8988T (cell line): ENCODE results near the gene FAM227A.
"Not testable (repeated sequence)": the region's sequence is repeated elsewhere in the genome, so short reads cannot be mapped to it uniquely, and the experiment has no call there.

Experiments
- DNase-seq: peaks from one replicate; pipeline ENCODE4 v3.0.0; 2011

Gene FAM227A

DNA sequence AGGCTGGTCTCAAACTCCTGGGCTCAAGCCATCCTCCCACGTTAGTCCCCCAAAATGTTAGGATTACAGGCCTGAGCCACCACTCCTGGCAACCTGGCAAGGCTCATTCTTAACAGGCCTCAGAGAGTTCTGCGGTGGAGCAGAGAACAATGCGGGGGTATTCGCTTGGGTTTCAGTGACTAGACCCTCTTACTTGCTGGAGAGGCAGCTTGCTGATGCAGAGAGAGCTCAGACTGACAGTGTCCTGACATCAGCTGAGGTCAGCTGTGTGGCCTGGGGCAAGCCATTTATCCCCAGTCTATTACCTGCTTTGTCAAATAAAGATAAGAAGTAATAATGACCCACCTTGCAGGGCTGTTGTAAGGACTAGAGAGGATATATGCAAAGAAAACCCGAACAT is 46.0 kb downstream of the FAM227A start:
- no peak for DNase-seq

- no peak for DNase-seq
These were observed 47.0 kb downstream of the FAM227A start for GRCh38 chr22:38608992-38609750.

DNA sequence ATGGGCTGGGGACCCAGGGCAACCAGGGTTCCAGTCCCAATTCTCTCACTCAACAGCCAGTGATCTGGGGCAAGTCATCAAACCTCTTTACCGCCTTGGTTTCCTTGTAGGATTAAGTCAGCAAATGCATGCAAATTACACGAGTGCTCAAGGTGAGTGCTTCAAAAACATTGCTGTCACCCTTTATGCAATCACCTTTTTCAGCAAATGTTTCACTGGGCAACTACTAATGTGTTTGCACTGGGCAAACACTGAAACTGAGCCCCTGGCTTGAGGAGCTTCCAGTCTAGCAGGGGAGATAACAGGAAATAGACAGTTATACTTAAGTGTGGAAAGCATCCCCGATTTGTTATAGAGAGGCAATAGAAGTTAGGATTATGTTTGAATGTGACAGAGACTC is 48.5 kb downstream of the FAM227A start:
- DNase-seq, result no peak

DNA sequence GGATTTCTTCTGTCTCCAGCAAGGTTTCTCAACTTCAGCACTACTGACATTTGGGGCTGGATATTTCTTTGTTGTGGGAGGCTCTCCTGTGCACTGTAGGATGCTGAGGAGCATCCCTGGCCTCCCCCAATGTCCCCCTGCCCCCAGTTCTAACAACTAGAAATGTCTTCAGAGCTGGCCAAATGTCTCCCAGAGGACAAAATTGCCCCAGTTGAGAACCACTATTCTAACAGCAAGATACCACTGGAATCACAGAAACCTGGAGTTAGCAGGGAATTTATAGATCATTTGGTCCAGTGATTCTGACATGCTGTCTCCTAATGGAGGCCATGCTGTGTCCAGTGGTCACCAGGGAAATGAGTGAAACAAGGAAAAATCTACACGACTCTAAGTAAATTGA is 54.0 kb downstream of the FAM227A start:
- no peak for DNase-seq

GRCh38 chr22:38601221-38601764 is 54.9 kb downstream of the FAM227A start:
- DNase-seq, result no peak

DNA sequence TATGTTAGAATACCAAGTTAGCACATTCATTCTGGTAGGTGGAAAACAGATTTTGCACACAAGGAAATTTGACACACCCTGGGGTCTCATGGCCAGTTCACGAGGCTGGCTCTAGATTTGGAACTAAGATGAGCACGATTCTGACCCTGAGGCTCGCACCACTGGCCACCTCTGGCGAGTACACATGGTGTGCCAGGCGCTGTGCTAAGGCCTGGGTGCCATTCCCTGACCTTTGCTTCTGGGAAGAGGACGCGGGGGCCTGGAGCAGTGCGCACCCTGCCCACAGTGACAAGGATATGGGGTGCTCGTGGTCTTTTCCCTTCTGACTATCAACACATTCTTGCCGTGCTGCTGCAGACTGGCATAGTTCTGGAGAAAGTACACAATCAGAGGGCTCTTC is 56.7 kb downstream of the FAM227A start:
- no peak for DNase-seq

GRCh38 chr22:38582923-38583322 is 73.3 kb downstream of the FAM227A start:
- not testable (repeated sequence) for DNase-seq

DNA sequence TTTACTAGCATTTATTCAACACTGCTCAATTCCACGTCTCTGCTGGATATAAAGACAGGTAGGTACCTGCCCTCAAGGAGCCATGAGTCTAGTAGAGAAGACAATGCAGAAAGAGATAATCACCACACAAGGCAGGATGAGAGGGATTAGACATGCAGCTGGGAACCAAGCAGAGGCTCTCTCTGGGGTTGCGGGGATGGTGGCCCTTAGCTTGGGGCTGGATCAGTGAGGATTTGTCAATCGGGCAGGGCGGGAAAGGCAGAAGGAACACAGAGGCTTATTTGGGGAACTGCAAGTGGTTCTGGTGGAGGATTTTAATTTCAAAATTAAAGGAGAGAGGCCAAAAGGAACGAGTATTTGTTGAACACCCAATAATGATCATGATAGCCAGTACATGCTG is 77.7 kb downstream of the FAM227A start:
- DNase-seq, result no peak

DNA sequence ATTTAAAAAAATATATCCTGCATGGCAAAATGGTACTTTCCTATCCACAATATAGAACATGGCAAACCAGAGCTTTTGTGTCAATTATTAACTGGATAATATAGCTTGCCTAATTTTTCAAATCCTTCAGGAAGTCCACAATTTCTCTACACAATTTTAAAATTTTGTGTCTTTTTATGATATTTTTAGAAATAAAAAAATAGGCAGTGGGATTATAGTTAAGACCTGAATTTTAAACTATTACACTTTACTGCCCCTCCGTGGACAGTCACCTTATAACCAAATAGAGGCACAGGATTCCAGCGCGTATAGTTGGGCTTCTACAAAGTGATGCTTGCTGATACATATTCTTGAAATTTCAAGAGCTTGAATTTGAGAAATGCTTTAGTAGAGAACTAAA is 84.1 kb downstream of the FAM227A start:
- DNase-seq, result no peak

- DNase-seq, result peak; percentile 11
These were observed 85.3 kb downstream of the FAM227A start for GRCh38 chr22:38570779-38571364.

- peak; percentile 72 for DNase-seq
These were observed 86.0 kb downstream of the FAM227A start, which contains the start of gene DMC1 for GRCh38 chr22:38569972-38570778. Gene DMC1, minus strand, starts transcription at chr22:38570183. Its CDS starts 1,927 bp downstream, at chr22:38568256.

DNA sequence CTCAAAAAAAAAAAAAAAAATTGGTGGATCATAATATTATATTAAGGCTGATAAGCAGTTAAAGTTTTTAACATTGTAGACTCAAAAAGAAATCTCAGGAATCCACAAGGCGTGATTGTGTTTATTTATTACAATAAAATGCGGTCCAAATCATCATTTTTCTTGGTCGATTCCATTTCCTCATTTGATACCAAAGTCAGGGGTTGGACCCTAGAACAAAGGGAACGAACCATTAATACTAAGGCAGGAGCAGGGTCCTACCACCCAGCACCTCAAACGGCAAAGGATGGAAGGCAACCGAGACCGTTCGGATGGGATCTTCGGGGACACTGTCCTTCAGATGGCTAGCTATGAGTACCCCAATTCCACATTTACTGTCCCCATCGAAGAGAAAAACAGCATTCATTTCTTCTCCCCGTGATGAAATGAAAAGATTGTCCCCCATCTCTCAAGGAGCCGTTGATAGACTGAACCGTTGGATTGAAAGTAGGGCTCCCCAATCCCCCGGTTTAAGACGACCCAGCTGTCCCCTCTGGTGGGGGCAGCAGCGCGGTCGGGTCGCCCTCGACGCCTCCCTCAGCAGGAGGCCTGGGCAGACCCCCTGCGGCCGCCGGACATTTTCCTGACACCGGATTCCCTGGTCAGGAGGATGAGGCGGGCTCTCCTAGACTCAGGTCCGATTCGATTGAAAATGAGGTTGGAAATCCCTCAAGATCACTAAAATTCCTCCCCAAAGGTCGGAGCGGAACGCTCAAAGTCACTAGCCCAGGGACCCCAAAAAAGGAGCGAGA is 86.8 kb downstream of the FAM227A start:
- DNase-seq, result peak; percentile 14

- no peak for DNase-seq
These were observed 88.5 kb downstream of the FAM227A start for GRCh38 chr22:38567531-38568285.

DNA sequence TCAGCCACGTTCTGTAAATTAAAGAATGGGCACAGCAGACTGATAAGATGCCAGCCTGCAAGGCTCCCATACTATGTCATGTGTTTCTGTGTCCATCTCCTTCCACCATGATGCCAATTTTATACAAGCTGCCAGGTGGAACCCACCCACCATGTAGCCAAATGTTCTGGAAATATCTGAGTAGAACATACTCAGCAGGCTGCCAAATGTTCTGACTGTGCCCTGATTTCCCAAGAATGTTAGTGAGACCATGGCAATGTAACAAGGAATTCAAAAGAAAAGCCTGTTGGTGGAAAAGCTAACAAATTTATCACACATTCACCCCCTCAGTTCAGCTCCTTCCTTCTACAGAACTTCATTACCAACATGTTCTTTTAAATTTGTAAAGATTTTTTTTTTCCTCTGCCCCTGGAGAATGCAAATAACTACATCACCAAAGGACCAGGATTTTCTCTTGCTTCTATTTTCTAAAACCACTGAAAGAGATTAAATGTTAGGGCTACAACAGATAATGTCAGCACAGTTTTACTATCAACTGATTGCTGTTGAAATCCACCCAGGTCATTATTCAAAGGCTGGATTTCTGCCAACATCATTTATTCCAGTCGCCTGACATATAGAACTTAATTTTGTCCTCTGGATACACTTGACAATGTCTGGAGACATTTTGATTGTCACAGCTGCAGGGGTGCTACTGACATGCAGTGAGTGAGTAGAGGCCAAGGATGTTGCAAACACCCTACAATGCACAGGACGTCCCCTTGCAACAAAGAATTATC is 89.3 kb downstream of the FAM227A start:
- DNase-seq, result no peak

- DNase-seq, result no peak
These were observed 90.8 kb downstream of the FAM227A start for GRCh38 chr22:38565441-38565840.

- DNase-seq, result no peak
These were observed 91.5 kb downstream of the FAM227A start for GRCh38 chr22:38564669-38565068.

DNA sequence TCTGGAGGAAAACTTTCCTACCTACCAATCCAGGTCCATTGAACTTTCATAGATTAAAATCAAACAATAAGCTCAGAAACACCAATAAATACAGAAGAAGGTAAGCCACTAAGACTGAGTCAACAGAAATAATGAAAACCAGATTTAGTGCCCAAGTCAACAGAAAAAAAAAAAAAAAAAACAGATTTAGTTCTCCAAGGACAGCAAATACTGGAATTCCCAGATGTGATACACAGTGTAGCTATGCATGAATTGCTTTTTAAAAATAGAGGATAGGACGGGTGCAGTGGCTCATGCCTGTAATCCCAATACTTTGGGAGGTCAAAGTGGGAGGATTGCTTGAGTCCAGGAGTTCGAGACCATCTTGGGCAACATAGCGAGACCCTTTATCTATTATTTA is 101.9 kb downstream of the FAM227A start:
- no peak for DNase-seq

GRCh38 chr22:38549101-38549894 is 106.9 kb downstream of the FAM227A start:
- no peak for DNase-seq

- DNase-seq, result no peak
These were observed 115.5 kb downstream of the FAM227A start for GRCh38 chr22:38540701-38541100.

DNA sequence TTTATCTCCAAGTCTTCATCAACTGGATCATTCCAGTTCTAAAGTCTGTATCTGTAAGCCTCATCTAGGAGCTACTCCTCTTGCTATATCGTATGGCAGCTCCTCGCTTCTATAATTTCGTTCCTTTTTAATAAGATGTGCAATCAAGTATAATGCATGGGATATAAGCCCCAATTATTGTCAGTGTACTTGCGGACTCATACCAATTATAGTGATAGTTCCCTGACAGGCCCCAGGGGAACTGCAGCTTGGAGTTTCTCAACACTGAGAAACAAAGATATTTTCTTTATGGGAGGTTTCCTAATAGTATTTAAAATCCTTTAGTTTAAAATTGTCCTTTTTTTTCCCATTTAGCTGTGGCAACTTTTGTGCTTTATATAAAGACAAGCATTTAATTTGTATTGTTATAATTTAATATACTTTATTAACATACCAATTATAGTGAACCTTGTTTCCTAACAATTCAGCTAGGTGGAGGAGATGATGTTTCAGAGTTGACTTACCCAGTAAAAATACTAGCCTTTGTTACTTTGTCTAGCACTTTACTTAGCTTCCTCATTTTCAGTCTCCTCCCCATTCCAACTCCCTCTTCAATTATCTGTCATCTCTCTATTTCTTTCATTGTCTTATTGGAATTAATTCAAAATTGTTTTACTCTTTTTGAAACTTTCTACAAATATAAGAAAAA is 124.8 kb downstream of the FAM227A start:
- no peak for DNase-seq
